IMR-90 (cell line): ENCODE data around the gene NCOR1.
"Not testable (repeated sequence)": the region's sequence is repeated elsewhere in the genome, so short reads cannot be mapped to it uniquely, and the experiment has no call there.

Experiments used
- BHLHE40 ChIP-seq: fragments of 150-350 bp; IDR thresholded peaks from 2 replicates; pipeline ENCODE4 v1.6.1; 2016; ENCODE audit warnings: mild to moderate bottlenecking, low read depth, low read length
- CEBPB ChIP-seq: IDR thresholded peaks from 2 replicates; pipeline ENCODE4 v1.6.1; 2012; ENCODE audit warnings: low read depth, low read length, improper control_type of control experiment
- RAD21 ChIP-seq: IDR thresholded peaks from 2 replicates; pipeline ENCODE4 v1.6.1; 2012; ENCODE audit warnings: low read length, improper control_type of control experiment
- TF ChIP-seq, protein P1 (sequence below): conservative IDR thresholded peaks from 2 replicates; pipeline ENCODE4 v1.5.1; 2012; ENCODE audit warnings: mild to moderate bottlenecking, low read depth, low read length, improper control_type of control experiment

DNA sequence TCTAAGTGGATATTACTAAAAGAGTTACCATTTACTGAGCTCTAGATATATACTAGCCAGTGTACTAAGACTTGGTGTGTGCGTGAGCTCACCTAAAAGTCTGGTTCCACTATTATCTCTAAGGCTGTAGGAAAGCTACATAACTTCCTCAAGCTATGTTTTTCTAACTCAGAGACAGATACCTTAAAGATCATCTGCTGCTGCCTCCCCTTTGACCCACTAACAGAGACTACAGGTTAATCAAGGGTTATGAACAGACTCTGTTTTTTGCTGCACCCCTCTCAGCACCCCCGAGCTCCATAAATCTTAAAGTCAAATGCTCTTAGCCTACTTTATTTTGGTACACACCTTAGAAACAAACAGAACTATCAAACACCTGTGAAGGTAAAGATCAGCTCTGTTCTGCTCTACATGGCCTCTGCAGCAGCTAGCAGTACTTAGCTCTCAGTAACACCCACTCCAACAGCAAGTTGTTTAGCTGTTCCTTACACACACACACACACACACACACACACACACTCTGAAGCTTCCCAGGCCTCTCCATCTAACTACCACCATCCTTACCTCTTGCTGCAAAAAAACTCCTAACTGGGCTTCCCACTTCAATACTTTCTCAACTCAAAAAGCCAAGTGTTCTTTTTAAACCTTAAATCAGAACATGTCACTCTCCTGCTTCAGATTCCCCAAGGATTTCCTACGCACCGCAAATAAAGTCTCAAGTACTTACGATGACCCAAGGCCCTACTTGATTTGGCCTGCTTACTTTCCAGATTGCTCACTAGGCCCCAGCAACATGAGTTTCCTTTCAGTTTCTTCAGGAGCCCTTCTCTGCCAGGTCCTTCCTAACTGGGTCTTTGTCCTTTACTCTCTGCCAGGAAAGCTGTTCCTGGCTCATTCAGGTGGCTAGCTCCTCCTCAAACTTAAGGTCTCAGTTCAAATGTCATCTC is 12.5 kb downstream of the NCOR1 start:
- not testable (repeated sequence) for TF ChIP-seq CEBPB, BHLHE40, RAD21
- TF ChIP-seq, protein P1, sequence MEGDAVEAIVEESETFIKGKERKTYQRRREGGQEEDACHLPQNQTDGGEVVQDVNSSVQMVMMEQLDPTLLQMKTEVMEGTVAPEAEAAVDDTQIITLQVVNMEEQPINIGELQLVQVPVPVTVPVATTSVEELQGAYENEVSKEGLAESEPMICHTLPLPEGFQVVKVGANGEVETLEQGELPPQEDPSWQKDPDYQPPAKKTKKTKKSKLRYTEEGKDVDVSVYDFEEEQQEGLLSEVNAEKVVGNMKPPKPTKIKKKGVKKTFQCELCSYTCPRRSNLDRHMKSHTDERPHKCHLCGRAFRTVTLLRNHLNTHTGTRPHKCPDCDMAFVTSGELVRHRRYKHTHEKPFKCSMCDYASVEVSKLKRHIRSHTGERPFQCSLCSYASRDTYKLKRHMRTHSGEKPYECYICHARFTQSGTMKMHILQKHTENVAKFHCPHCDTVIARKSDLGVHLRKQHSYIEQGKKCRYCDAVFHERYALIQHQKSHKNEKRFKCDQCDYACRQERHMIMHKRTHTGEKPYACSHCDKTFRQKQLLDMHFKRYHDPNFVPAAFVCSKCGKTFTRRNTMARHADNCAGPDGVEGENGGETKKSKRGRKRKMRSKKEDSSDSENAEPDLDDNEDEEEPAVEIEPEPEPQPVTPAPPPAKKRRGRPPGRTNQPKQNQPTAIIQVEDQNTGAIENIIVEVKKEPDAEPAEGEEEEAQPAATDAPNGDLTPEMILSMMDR, result not testable (repeated sequence)
